H1 (cell line): ENCODE data around the gene INF2. TPM values are rescaled to one million over a fixed set of nuclear protein-coding genes. Genes with fewer than 3 reads are reported as not detected.

Source experiments
- RNF2 ChIP-seq: fragments of 200-900, 300-1000 bp; sonication (generic); IDR thresholded peaks from 2 replicates; pipeline ENCODE4 v1.7.1; 2016; ENCODE audit warnings: borderline replicate concordance, low read depth, mild to moderate bottlenecking, antibody characterized with exemption, low read length; ENCODE audit not compliant: poor library complexity, severe bottlenecking; ENCODE audit errors: missing control alignments
- SP2 ChIP-seq: IDR thresholded peaks from 2 replicates; pipeline ENCODE4 v1.6.1; 2012; ENCODE audit warnings: mild to moderate bottlenecking, low read length, inconsistent platforms
- polyA plus RNA-seq, 7 experiments: library from polyadenylated mRNA; depleted of rRNA in 3 of 7; stranded (reverse) in 5 of 7; unstranded in 2 of 7; fragments of >200 nt in 5 of 7; fragments of 200-250 nt in 2 of 7; gene quantifications; 1 replicate in 5 of 7; 2 replicates in 1 of 7; 4 replicates in 1 of 7; pipeline versions ENCODE4 v1.2.1 to v1.2.3, GENCODE V29; 2011 to 2013; ENCODE audit warnings: missing spikeins in 2 of 7, mixed read lengths in 2 of 7
- total RNA-seq: library from RNA; stranded (reverse); fragmentation: NEBNext Ultra II Directional; extraction: Animal tissue kit (Norgen Biotek cat#: 25700); gene quantifications from 2 replicates; pipeline ENCODE4 v1.2.1, GENCODE V29; 2021

INF2 gene
- total and polyA plus RNA-seq, 2 of the 8 experiments (the other 6 are each of a cell fraction or from before 2014, with no cell fraction given), result 29.1 to 59.5 TPM

DNA sequence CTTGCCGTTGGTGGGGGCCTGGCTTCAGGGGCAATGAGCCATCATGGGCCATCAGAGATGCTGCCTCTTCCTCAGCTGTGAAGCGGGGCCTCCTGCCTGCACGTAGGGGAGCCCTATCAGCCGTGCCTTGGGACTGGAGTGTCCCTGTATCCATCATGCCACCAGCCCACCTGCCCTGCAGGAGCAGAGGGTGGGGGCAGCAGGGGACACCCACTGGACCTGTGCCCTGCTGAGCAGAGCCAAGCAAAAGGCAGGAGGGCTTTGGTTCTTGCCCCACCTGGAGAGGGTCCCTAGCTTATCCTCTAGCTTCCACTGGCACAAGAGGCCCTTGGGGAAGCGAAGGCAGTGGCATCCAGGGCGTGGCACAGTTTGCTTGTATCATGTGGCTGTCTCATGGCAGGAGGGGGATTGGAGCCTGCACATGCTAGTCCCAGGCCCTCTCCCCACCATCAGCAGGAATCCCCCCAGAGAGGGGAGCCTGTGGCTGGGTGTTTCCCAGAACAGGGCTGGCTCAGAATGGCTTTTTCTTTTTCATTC lies 44.7 kb downstream of the INF2 start (continued):
- TF ChIP-seq RNF2, result no peak
- no peak for TF ChIP-seq SP2
